HepG2 (cell line): ENCODE data around the gene CTDP1. TPM values are rescaled to one million over a fixed set of nuclear protein-coding genes. Genes with fewer than 3 reads are reported as not detected.

Experiments used
- ATAC-seq: fragments of 200-7000 bp; cut with Tn5 transposase; 3 replicates; pipeline ENCODE4 v1.9.1; 2020; ENCODE audit warnings: mild to moderate bottlenecking, moderate library complexity
- BruUV-seq: library from RNA; stranded (reverse); fragments of 400-500 nt; replicated peaks from 2 replicates; lab custom pipeline; 2021; lab: Mats Ljungman, UMichigan
- CTCF ChIA-PET: fragments of 300-600 bp; formaldehyde crosslinking; extraction: SDS; loops from one replicate; lab custom pipeline; 2021; ENCODE audit warnings: low total read pairs, inconsistent platforms, low intra/inter-chr PET ratio; lab: Yijun Ruan, JAX
- POLR2A ChIA-PET: fragments of 350-600 bp; sonication (Branson Sonifier 250); formaldehyde crosslinking; loops from one replicate; lab custom pipeline; 2020; ENCODE audit warnings: antibody characterized with exemption, inconsistent platforms; lab: Yijun Ruan, JAX
- DNase-seq: peaks from one replicate; pipeline ENCODE4 v3.0.0-alpha.2; 2015; ENCODE audit warnings: low spot score
- FAIRE-seq: peaks from 3 replicates; lab custom pipeline; 2011; peaks lifted over from hg19 to GRCh38; lab: Jason Lieb, UNC
- H2AFZ ChIP-seq: one replicate; pipeline ENCODE4 v1.6.1; 2011; ENCODE audit warnings: low read length, inconsistent platforms
- H3K27ac ChIP-seq: fragments of 300-600 bp; 3 replicates; pipeline ENCODE4 v1.8.0; 2011; ENCODE audit warnings: mixed run types, mild to moderate bottlenecking, mixed read lengths, low read length, inconsistent platforms; ENCODE audit not compliant: insufficient read depth; ENCODE audit errors: extremely low read length
- H3K27me3 ChIP-seq, 2 experiments: fragments of 200-600 bp in 1 of 2; 2 replicates in 1 of 2; 3 replicates in 1 of 2; pipeline versions ENCODE4 v1.6.0 to v1.8.0; 2011; ENCODE audit warnings: low read length in 2 of 2, mild to moderate bottlenecking in 2 of 2, moderate library complexity in 2 of 2, inconsistent platforms in 1 of 2; ENCODE audit not compliant: insufficient read depth in 2 of 2, control insufficient read depth in 1 of 2
- H3K36me3 ChIP-seq, 2 experiments: fragments of 200-600 bp in 1 of 2; replicated peaks in 1 of 2; 2 replicates in 1 of 2; 3 replicates in 1 of 2; pipeline versions ENCODE4 v1.5.1 to v1.8.0; 2011; ENCODE audit warnings: low read length in 2 of 2, inconsistent platforms in 1 of 2; ENCODE audit not compliant: insufficient read depth in 2 of 2, control insufficient read depth in 1 of 2
- H3K4me1 ChIP-seq: 2 replicates; pipeline ENCODE4 v1.5.1; 2012; ENCODE audit warnings: low read length, inconsistent platforms; ENCODE audit not compliant: insufficient read depth
- H3K4me2 ChIP-seq: 2 replicates; pipeline ENCODE4 v1.6.0; 2011; ENCODE audit warnings: low read depth, low read length, inconsistent platforms
- H3K4me3 ChIP-seq, 3 experiments: fragments of 200-600 bp in 1 of 3; sonication (generic), shearing (Covaris generic) in 1 of 3; replicated peaks in 1 of 3; 2 replicates each; pipeline ENCODE4 v1.5.1; 2011 to 2016; ENCODE audit warnings: low read length in 3 of 3, inconsistent platforms in 2 of 3, low read depth in 2 of 3, mild to moderate bottlenecking in 2 of 3, control low read depth in 1 of 3, mixed read lengths in 1 of 3; ENCODE audit not compliant: insufficient read depth in 1 of 3
- H3K79me2 ChIP-seq: one replicate; pipeline ENCODE4 v1.6.1; 2011; ENCODE audit warnings: low read length, inconsistent platforms; ENCODE audit not compliant: insufficient read depth
- H3K9ac ChIP-seq: 2 replicates; pipeline ENCODE4 v1.6.0; 2011; ENCODE audit warnings: mild to moderate bottlenecking, low read depth, low read length, inconsistent platforms; ENCODE audit not compliant: insufficient read depth
- H3K9me3 ChIP-seq: 2 replicates; pipeline ENCODE4 v1.5.1; 2012; ENCODE audit warnings: mild to moderate bottlenecking, low read length
- H4K20me1 ChIP-seq: 2 replicates; pipeline ENCODE4 v1.6.0; 2011; ENCODE audit warnings: inconsistent platforms, mild to moderate bottlenecking, low read length, moderate library complexity; ENCODE audit not compliant: insufficient read depth
- MATR3 ChIP-seq: sonication (generic); formaldehyde crosslinking; IDR thresholded peaks from 2 replicates; pipeline ENCODE4 v1.4.0; 2020; ENCODE audit warnings: missing genetic modification reagents
- NKX3-1 ChIP-seq: sonication (generic); formaldehyde crosslinking; IDR thresholded peaks from 2 replicates; pipeline ENCODE4 v1.5.0; 2020; ENCODE audit warnings: missing genetic modification reagents
- SAFB2 ChIP-seq: sonication (generic); formaldehyde crosslinking; IDR thresholded peaks from 2 replicates; pipeline ENCODE4 v1.5.1; 2020; ENCODE audit warnings: missing genetic modification reagents, low read depth, mild to moderate bottlenecking, borderline replicate concordance
- THYN1 ChIP-seq: sonication (generic); formaldehyde crosslinking; IDR thresholded peaks from 2 replicates; pipeline ENCODE4 v1.8.1; 2023; ENCODE audit warnings: low read depth, mild to moderate bottlenecking, moderate library complexity, missing genetic modification reagents, borderline replicate concordance
- ZNF446 ChIP-seq: sonication (generic); formaldehyde crosslinking; IDR thresholded peaks from 2 replicates; pipeline ENCODE4 v1.5.0; 2020; ENCODE audit warnings: mild to moderate bottlenecking, missing genetic modification reagents
- WGBS: methylation state at CpG from one replicate; pipeline ENCODE4 v1.1.6; 2017; ENCODE audit warnings: low lambda C conversion rate; 5-methylcytosine and 5-hydroxymethylcytosine counted together
- in situ Hi-C: cut with HindIII; loops from 2 replicates; pipeline ENCODE4 v1.10.0; 2017; ENCODE audit warnings: low pct_unique_long_range_greater_than_20kb; ENCODE audit not compliant: extremely low pct_ligation_motif_present
- intact Hi-C: fragments of 100-400 bp; cut with micrococcal nuclease; formaldehyde crosslinking; loops from one replicate; pipeline ENCODE4 v1.10.0; 2022; ENCODE audit not compliant: unreplicated experiment
- polyA plus RNA-seq, 8 experiments: library from polyadenylated mRNA; depleted of rRNA in 3 of 8; stranded (reverse) in 7 of 8; unstranded in 1 of 8; fragments of >200 nt; fragmentation: Illumina TruSeq in 4 of 8; extraction: Trizol in 4 of 8; gene quantifications; 2 replicates each; pipeline versions ENCODE4 v1.2.1 to v1.2.3, GENCODE V29; 2011 to 2016; ENCODE audit warnings: low read depth in 4 of 8, missing spikeins in 1 of 8, mixed read lengths in 1 of 8; ENCODE audit not compliant: insufficient read depth in 1 of 8
- total RNA-seq, 5 experiments: library from RNA; depleted of rRNA; stranded (reverse); fragments of >200 nt; fragmentation: Illumina TruSeq; extraction: Trizol; gene quantifications; 2 replicates each; pipeline ENCODE4 v1.2.3, GENCODE V29; 2016; ENCODE audit warnings: low read depth in 1 of 5
- TF ChIP-seq, protein P1 (sequence below): sonication (generic); formaldehyde crosslinking; IDR thresholded peaks from 2 replicates; pipeline ENCODE4 v1.4.0; 2020; ENCODE audit warnings: missing genetic modification reagents, borderline replicate concordance
- TF ChIP-seq, protein P2 (sequence below): IDR thresholded peaks from 2 replicates; pipeline ENCODE4 v1.6.1; 2012; ENCODE audit warnings: low read depth, low read length, improper control_type of control experiment
- TF ChIP-seq, protein P3 (sequence below): IDR thresholded peaks from 2 replicates; pipeline ENCODE4 v1.6.1; 2018; ENCODE audit warnings: missing genetic modification reagents, mild to moderate bottlenecking, missing compliant biosample characterization
- TF ChIP-seq, protein P4 (sequence below): sonication (generic); formaldehyde crosslinking; IDR thresholded peaks from 2 replicates; pipeline ENCODE4 v1.4.0; 2020; ENCODE audit warnings: mild to moderate bottlenecking, missing genetic modification reagents
- TF ChIP-seq, protein P5 (sequence below): sonication (generic); formaldehyde crosslinking; IDR thresholded peaks from 2 replicates; pipeline ENCODE4 v1.4.0; 2020; ENCODE audit warnings: missing genetic modification reagents

The CTDP1 gene
- total and polyA plus RNA-seq, 2 of the 13 experiments (the other 11 are each of a cell fraction or from before 2014, with no cell fraction given) = 6.9 to 11.0 TPM

DNA sequence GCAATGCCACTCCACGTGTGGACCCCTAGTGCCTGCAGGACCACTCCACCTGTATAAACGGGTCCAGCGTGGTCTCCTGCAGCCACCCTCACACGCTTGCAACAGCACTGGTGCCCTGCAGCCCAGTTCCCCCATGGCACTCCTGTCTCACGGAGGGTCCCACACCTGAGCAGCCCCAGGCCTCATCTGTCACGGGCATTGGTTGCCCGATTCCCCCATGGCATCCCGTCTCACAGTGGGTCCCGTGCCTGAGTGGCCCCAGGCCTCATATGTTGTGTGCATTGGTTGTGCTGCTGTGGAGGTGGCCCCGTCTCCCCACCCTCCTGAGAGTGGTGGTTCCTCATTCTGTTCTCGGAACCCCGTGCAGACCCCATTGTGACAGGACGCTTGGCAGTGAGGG is 43.4 kb downstream of the CTDP1 start (continued):
- TF ChIP-seq, protein P1, sequence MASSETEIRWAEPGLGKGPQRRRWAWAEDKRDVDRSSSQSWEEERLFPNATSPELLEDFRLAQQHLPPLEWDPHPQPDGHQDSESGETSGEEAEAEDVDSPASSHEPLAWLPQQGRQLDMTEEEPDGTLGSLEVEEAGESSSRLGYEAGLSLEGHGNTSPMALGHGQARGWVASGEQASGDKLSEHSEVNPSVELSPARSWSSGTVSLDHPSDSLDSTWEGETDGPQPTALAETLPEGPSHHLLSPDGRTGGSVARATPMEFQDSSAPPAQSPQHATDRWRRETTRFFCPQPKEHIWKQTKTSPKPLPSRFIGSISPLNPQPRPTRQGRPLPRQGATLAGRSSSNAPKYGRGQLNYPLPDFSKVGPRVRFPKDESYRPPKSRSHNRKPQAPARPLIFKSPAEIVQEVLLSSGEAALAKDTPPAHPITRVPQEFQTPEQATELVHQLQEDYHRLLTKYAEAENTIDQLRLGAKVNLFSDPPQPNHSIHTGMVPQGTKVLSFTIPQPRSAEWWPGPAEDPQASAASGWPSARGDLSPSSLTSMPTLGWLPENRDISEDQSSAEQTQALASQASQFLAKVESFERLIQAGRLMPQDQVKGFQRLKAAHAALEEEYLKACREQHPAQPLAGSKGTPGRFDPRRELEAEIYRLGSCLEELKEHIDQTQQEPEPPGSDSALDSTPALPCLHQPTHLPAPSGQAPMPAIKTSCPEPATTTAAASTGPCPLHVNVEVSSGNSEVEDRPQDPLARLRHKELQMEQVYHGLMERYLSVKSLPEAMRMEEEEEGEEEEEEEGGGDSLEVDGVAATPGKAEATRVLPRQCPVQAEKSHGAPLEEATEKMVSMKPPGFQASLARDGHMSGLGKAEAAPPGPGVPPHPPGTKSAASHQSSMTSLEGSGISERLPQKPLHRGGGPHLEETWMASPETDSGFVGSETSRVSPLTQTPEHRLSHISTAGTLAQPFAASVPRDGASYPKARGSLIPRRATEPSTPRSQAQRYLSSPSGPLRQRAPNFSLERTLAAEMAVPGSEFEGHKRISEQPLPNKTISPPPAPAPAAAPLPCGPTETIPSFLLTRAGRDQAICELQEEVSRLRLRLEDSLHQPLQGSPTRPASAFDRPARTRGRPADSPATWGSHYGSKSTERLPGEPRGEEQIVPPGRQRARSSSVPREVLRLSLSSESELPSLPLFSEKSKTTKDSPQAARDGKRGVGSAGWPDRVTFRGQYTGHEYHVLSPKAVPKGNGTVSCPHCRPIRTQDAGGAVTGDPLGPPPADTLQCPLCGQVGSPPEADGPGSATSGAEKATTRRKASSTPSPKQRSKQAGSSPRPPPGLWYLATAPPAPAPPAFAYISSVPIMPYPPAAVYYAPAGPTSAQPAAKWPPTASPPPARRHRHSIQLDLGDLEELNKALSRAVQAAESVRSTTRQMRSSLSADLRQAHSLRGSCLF (CRISPR knock-in tag) = no peak
- TF ChIP-seq NKX3-1 (CRISPR knock-in tag) (no peak), SAFB2 (no peak)

DNA sequence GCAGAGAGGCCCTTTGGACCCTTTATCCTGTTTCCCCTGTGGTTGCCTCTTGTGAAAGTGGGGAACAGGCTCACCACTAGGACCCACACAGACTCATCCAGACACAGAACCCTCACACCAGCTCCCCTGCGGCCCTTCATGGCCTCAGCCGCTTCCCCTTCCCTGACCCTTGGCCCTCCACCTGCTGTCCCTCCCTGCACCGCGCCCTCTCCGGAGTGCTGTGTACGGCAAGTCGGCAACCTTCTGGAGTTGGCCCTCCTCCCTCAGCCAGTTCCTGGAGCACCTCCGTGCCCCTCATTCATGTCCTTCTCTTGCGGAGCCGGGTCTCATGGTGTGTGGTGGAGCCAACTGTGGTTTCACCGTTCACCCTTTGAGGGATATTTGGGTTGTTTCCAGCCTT is 44.0 kb downstream of the CTDP1 start:
- FAIRE-seq (no peak), ATAC-seq (no peak), DNase-seq (no peak)
- intact Hi-C loops = no loop called here
- CTCF ChIA-PET = no interaction called here
- Histone ChIP-seq H3K79me2 (no peaks in the 10 kb centered on the region), H2AFZ (no peak overlapping the region), H3K27me3 (no peaks in the 10 kb centered on the region), H3K4me3 (no peak overlapping the region), H3K4me2 (no peak overlapping the region), H3K9ac (no peak overlapping the region), H3K36me3 (peaks cover 12 to 53% of the 10 kb centered on the region in 2 experiments), H4K20me1 (no peaks in the 10 kb centered on the region), H3K4me1 (no peaks in the 10 kb centered on the region), H3K9me3 (no peaks in the 10 kb centered on the region), H3K27ac (no peak overlapping the region)
- BruUV-seq = no TSS peak
- in situ Hi-C loops = no loop called here
- WGBS = 87% methylated on average over 11 of the region's 11 CpGs
- POLR2A ChIA-PET = no interaction called here
- TF ChIP-seq, protein P2, sequence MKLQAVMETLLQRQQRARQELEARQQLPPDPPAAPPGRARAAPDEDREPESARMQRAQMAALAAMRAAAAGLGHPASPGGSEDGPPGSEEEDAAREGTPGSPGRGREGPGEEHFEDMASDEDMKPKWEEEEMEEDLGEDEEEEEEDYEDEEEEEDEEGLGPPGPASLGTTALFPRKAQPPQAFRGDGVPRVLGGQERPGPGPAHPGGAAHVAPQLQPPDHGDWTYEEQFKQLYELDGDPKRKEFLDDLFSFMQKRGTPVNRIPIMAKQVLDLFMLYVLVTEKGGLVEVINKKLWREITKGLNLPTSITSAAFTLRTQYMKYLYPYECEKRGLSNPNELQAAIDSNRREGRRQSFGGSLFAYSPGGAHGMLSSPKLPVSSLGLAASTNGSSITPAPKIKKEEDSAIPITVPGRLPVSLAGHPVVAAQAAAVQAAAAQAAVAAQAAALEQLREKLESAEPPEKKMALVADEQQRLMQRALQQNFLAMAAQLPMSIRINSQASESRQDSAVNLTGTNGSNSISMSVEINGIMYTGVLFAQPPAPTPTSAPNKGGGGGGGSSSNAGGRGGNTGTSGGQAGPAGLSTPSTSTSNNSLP = no peak
- TF ChIP-seq, protein P3, sequence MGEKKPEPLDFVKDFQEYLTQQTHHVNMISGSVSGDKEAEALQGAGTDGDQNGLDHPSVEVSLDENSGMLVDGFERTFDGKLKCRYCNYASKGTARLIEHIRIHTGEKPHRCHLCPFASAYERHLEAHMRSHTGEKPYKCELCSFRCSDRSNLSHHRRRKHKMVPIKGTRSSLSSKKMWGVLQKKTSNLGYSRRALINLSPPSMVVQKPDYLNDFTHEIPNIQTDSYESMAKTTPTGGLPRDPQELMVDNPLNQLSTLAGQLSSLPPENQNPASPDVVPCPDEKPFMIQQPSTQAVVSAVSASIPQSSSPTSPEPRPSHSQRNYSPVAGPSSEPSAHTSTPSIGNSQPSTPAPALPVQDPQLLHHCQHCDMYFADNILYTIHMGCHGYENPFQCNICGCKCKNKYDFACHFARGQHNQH (CRISPR knock-in tag) = no peak
- TF ChIP-seq MATR3 (CRISPR knock-in tag) = no peak
- no peak for TF ChIP-seq THYN1 (CRISPR knock-in tag)
- TF ChIP-seq, protein P4, sequence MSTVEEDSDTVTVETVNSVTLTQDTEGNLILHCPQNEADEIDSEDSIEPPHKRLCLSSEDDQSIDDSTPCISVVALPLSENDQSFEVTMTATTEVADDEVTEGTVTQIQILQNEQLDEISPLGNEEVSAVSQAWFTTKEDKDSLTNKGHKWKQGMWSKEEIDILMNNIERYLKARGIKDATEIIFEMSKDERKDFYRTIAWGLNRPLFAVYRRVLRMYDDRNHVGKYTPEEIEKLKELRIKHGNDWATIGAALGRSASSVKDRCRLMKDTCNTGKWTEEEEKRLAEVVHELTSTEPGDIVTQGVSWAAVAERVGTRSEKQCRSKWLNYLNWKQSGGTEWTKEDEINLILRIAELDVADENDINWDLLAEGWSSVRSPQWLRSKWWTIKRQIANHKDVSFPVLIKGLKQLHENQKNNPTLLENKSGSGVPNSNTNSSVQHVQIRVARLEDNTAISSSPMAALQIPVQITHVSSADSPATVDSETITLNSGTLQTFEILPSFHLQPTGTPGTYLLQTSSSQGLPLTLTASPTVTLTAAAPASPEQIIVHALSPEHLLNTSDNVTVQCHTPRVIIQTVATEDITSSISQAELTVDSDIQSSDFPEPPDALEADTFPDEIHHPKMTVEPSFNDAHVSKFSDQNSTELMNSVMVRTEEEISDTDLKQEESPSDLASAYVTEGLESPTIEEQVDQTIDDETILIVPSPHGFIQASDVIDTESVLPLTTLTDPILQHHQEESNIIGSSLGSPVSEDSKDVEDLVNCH (CRISPR knock-in tag) = no peak
- TF ChIP-seq, protein P5, sequence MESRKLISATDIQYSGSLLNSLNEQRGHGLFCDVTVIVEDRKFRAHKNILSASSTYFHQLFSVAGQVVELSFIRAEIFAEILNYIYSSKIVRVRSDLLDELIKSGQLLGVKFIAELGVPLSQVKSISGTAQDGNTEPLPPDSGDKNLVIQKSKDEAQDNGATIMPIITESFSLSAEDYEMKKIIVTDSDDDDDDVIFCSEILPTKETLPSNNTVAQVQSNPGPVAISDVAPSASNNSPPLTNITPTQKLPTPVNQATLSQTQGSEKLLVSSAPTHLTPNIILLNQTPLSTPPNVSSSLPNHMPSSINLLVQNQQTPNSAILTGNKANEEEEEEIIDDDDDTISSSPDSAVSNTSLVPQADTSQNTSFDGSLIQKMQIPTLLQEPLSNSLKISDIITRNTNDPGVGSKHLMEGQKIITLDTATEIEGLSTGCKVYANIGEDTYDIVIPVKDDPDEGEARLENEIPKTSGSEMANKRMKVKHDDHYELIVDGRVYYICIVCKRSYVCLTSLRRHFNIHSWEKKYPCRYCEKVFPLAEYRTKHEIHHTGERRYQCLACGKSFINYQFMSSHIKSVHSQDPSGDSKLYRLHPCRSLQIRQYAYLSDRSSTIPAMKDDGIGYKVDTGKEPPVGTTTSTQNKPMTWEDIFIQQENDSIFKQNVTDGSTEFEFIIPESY (CRISPR knock-in tag) = no peak
- no peak for TF ChIP-seq ZNF446 (CRISPR knock-in tag)
